H1 (cell line): ENCODE measurements around the gene SYT17. TPM values are rescaled to one million over a fixed set of nuclear protein-coding genes. Genes with fewer than 3 reads are reported as not detected.

Experiments used
- CTCF ChIA-PET: fragments of 300-600 bp; sonication (Branson Sonifier 250); formaldehyde crosslinking; loops from one replicate; lab custom pipeline; 2021; ENCODE audit not compliant: partially characterized antibody; lab: Charles Lee
- POLR2A ChIA-PET: fragments of 300-600 bp; sonication (Branson Sonifier 250); formaldehyde crosslinking; loops from one replicate; lab custom pipeline; 2021; ENCODE audit warnings: inconsistent platforms; ENCODE audit not compliant: partially characterized antibody; lab: Charles Lee
- DNase-seq, 2 experiments: peaks; one replicate each; pipeline versions ENCODE4 v3.0.0 to v3.0.0-alpha.2; 2010 to 2022; ENCODE audit warnings: low spot score in 2 of 2, low read depth in 1 of 2, mixed read lengths in 1 of 2
- FAIRE-seq: peaks from 2 replicates; lab custom pipeline; 2011; peaks lifted over from hg19 to GRCh38; lab: Jason Lieb, UNC
- H2AFZ ChIP-seq: 2 replicates; pipeline ENCODE4 v1.8.1; 2012; ENCODE audit warnings: low read length, inconsistent platforms
- H2AK5ac ChIP-seq: 2 replicates; pipeline ENCODE4 v1.6.1; 2013; ENCODE audit warnings: low read depth, low read length
- H2BK120ac ChIP-seq: replicated peaks from 2 replicates; pipeline ENCODE3; 2013; ENCODE audit warnings: low read depth, low read length, inconsistent platforms
- H2BK12ac ChIP-seq: 2 replicates; pipeline ENCODE4 v1.6.1; 2013; ENCODE audit warnings: low read depth, low read length
- H2BK15ac ChIP-seq: 2 replicates; pipeline ENCODE4 v1.6.1; 2013; ENCODE audit warnings: low read length
- H2BK20ac ChIP-seq: 2 replicates; pipeline ENCODE4 v1.6.1; 2013; ENCODE audit warnings: low read length
- H2BK5ac ChIP-seq: 2 replicates; pipeline ENCODE4 v1.6.1; 2013; ENCODE audit warnings: low read depth, low read length
- H3K14ac ChIP-seq: 2 replicates; pipeline ENCODE4 v1.6.1; 2013; ENCODE audit warnings: inconsistent platforms; ENCODE audit not compliant: insufficient read length
- H3K18ac ChIP-seq: 2 replicates; pipeline ENCODE4 v1.6.1; 2013; ENCODE audit warnings: low read length; ENCODE audit errors: extremely low read depth
- H3K23ac ChIP-seq: 2 replicates; pipeline ENCODE4 v1.6.1; 2013; ENCODE audit warnings: inconsistent platforms; ENCODE audit not compliant: insufficient read length
- H3K23me2 ChIP-seq: 2 replicates; pipeline ENCODE4 v1.6.1; 2013; ENCODE audit warnings: low read depth, low read length
- H3K27ac ChIP-seq: 2 replicates; pipeline ENCODE4 v1.6.1; 2011; ENCODE audit warnings: low read depth, low read length, inconsistent platforms
- H3K27me3 ChIP-seq, 4 experiments: replicated peaks in 1 of 4; 1 replicate in 1 of 4; 2 replicates in 3 of 4; pipeline versions ENCODE4 v1.6.1 to v1.8.1; 2011 to 2013; ENCODE audit warnings: low read length in 3 of 4, mild to moderate bottlenecking in 3 of 4, inconsistent platforms in 2 of 4, mixed read lengths in 2 of 4, moderate library complexity in 1 of 4; ENCODE audit not compliant: control insufficient read depth in 3 of 4, insufficient read depth in 3 of 4; ENCODE audit errors: extremely low read depth in 1 of 4
- H3K36me3 ChIP-seq, 4 experiments: 2 replicates each; pipeline versions ENCODE4 v1.6.1 to v1.8.1; 2011 to 2013; ENCODE audit warnings: mild to moderate bottlenecking in 4 of 4, low read length in 3 of 4, moderate library complexity in 2 of 4, control low read depth in 1 of 4, inconsistent platforms in 1 of 4; ENCODE audit not compliant: insufficient read depth in 4 of 4, control insufficient read depth in 2 of 4
- H3K4ac ChIP-seq: replicated peaks from 2 replicates; pipeline ENCODE3; 2013; ENCODE audit warnings: low read length, low read depth, mixed read lengths, inconsistent platforms; ENCODE audit not compliant: insufficient read length
- H3K4me1 ChIP-seq, 4 experiments: replicated peaks in 1 of 4; 1 replicate in 1 of 4; 2 replicates in 3 of 4; pipeline versions ENCODE4 v1.6.1 to v1.8.1; 2011 to 2013; ENCODE audit warnings: low read length in 3 of 4, inconsistent platforms in 2 of 4, mixed read lengths in 1 of 4; ENCODE audit not compliant: insufficient read depth in 4 of 4, control insufficient read depth in 3 of 4
- H3K4me2 ChIP-seq, 2 experiments: 2 replicates each; pipeline versions ENCODE4 v1.6.1 to v1.8.1; 2011 to 2013; ENCODE audit warnings: low read depth in 2 of 2, low read length in 2 of 2, control low read depth in 1 of 2, inconsistent platforms in 1 of 2, mild to moderate bottlenecking in 1 of 2; ENCODE audit not compliant: insufficient read depth in 1 of 2
- H3K4me3 ChIP-seq, 4 experiments: fragments of 200-600, 300-600 bp in 1 of 4; sonication (generic), shearing (Covaris generic), sonication (Bioruptor Twin) in 1 of 4; 2 replicates each; pipeline versions ENCODE4 v1.5.1 to v1.8.1; 2011 to 2016; ENCODE audit warnings: low read length in 4 of 4, low read depth in 3 of 4, control low read depth in 2 of 4, inconsistent platforms in 2 of 4, mild to moderate bottlenecking in 2 of 4, mixed read lengths in 1 of 4, moderate library complexity in 1 of 4; ENCODE audit not compliant: insufficient read depth in 2 of 4; ENCODE audit errors: extremely low read depth in 1 of 4
- H3K56ac ChIP-seq: replicated peaks from 2 replicates; pipeline ENCODE3; 2013; ENCODE audit warnings: low read depth, mild to moderate bottlenecking, mixed read lengths, low read length, inconsistent platforms; ENCODE audit not compliant: insufficient read length
- H3K79me1 ChIP-seq: 2 replicates; pipeline ENCODE4 v1.6.1; 2013; ENCODE audit warnings: low read depth, low read length, control low read depth
- H3K79me2 ChIP-seq, 2 experiments: 2 replicates each; pipeline versions ENCODE4 v1.6.1 to v1.8.1; 2012 to 2013; ENCODE audit warnings: low read length in 2 of 2, mild to moderate bottlenecking in 2 of 2, inconsistent platforms in 1 of 2; ENCODE audit not compliant: insufficient read depth in 2 of 2, control insufficient read depth in 1 of 2
- H3K9ac ChIP-seq, 4 experiments: replicated peaks in 1 of 4; 1 replicate in 1 of 4; 2 replicates in 3 of 4; pipeline versions ENCODE4 v1.6.1 to v1.8.1; 2011 to 2013; ENCODE audit warnings: low read depth in 3 of 4, low read length in 3 of 4, control low read depth in 2 of 4, mild to moderate bottlenecking in 2 of 4, moderate library complexity in 2 of 4, inconsistent platforms in 1 of 4; ENCODE audit errors: extremely low read depth in 1 of 4
- H3K9me3 ChIP-seq, 2 experiments: 2 replicates each; pipeline versions ENCODE4 v1.6.1 to v1.8.1; 2012 to 2013; ENCODE audit warnings: mild to moderate bottlenecking in 2 of 2, moderate library complexity in 2 of 2, control low read depth in 1 of 2, inconsistent platforms in 1 of 2, low read depth in 1 of 2, low read length in 1 of 2, mixed read lengths in 1 of 2; ENCODE audit not compliant: insufficient read depth in 2 of 2
- H4K20me1 ChIP-seq, 2 experiments: replicated peaks in 1 of 2; 2 replicates each; pipeline versions ENCODE3 to v1.8.1; 2011 to 2013; ENCODE audit warnings: inconsistent platforms in 2 of 2, low read length in 2 of 2, mild to moderate bottlenecking in 1 of 2; ENCODE audit not compliant: insufficient read depth in 2 of 2, control insufficient read depth in 1 of 2
- H4K5ac ChIP-seq: 2 replicates; pipeline ENCODE4 v1.6.1; 2013; ENCODE audit warnings: low read length, low read depth, mixed read lengths, inconsistent platforms; ENCODE audit not compliant: insufficient read length
- H4K8ac ChIP-seq: 2 replicates; pipeline ENCODE4 v1.8.0; 2013; ENCODE audit warnings: mild to moderate bottlenecking, moderate library complexity, low read length, inconsistent platforms; ENCODE audit not compliant: insufficient read depth; ENCODE audit errors: extremely low read depth
- H4K91ac ChIP-seq: replicated peaks from 2 replicates; pipeline ENCODE3; 2013; ENCODE audit warnings: low read length, mixed read lengths, inconsistent platforms; ENCODE audit not compliant: insufficient read length
- CREB1 ChIP-seq: IDR thresholded peaks from 2 replicates; pipeline ENCODE4 v1.6.1; 2012; ENCODE audit warnings: inconsistent platforms
- MAFK ChIP-seq: IDR thresholded peaks from 2 replicates; pipeline ENCODE4 v1.6.1; 2012; ENCODE audit warnings: low read depth, mild to moderate bottlenecking, improper control_type of control experiment, low read length
- RNF2 ChIP-seq: fragments of 200-900, 300-1000 bp; sonication (generic); IDR thresholded peaks from 2 replicates; pipeline ENCODE4 v1.7.1; 2016; ENCODE audit warnings: borderline replicate concordance, low read depth, mild to moderate bottlenecking, antibody characterized with exemption, low read length; ENCODE audit not compliant: poor library complexity, severe bottlenecking; ENCODE audit errors: missing control alignments
- SP4 ChIP-seq: IDR thresholded peaks from 2 replicates; pipeline ENCODE4 v1.6.1; 2012; ENCODE audit warnings: low read length, inconsistent platforms
- WGBS, 2 experiments: shearing (Covaris generic) in 1 of 2; methylation state at CpG; one replicate each; pipeline versions ENCODE4 v1.1.6 to v1.1.7; 2013 to 2015; ENCODE audit warnings: low lambda C conversion rate in 2 of 2, mixed read lengths in 2 of 2, inconsistent platforms in 1 of 2, low coverage in 1 of 2, missing lambda C conversion rate in 1 of 2; ENCODE audit not compliant: insufficient replicate concordance in 2 of 2, insufficient coverage in 1 of 2, insufficient read length in 1 of 2; ENCODE audit errors: extremely low coverage in 1 of 2, missing lambda C conversion rate in 1 of 2; 5-methylcytosine and 5-hydroxymethylcytosine counted together
- polyA plus RNA-seq, 7 experiments: library from polyadenylated mRNA; depleted of rRNA in 3 of 7; stranded (reverse) in 5 of 7; unstranded in 2 of 7; fragments of >200 nt in 5 of 7; fragments of 200-250 nt in 2 of 7; gene quantifications; 1 replicate in 5 of 7; 2 replicates in 1 of 7; 4 replicates in 1 of 7; pipeline versions ENCODE4 v1.2.1 to v1.2.3, GENCODE V29; 2011 to 2013; ENCODE audit warnings: missing spikeins in 2 of 7, mixed read lengths in 2 of 7
- total RNA-seq: library from RNA; stranded (reverse); fragmentation: NEBNext Ultra II Directional; extraction: Animal tissue kit (Norgen Biotek cat#: 25700); gene quantifications from 2 replicates; pipeline ENCODE4 v1.2.1, GENCODE V29; 2021

SYT17 gene
- total and polyA plus RNA-seq, 2 of the 8 experiments (the other 6 are each of a cell fraction or from before 2014, with no cell fraction given) = 5.8 to 18.1 TPM

- H3K9ac ChIP-seq = no peak overlapping the region
- no peaks in the 10 kb centered on the region for H3K27me3 ChIP-seq
- H2BK12ac ChIP-seq = no peak overlapping the region
- no peaks in the 10 kb centered on the region for H3K79me2 ChIP-seq
- no peak overlapping the region for H3K27ac ChIP-seq
- TF ChIP-seq SP4 = no peak
- no peak for TF ChIP-seq RNF2
- TF ChIP-seq MAFK = no peak
- TF ChIP-seq CREB1 = no peak
- no peak overlapping the region for H3K18ac ChIP-seq
- H3K23me2 ChIP-seq = no peaks in the 10 kb centered on the region
- no peak overlapping the region for H3K4me2 ChIP-seq
- FAIRE-seq (no peak), DNase-seq (no peak)
- no peak overlapping the region for H3K56ac ChIP-seq
- no peaks in the 10 kb centered on the region for H3K79me1 ChIP-seq
- H3K4ac ChIP-seq = no peak overlapping the region
- H3K14ac ChIP-seq = no peak overlapping the region
- no peak overlapping the region for H3K23ac ChIP-seq
- no peak overlapping the region for H4K8ac ChIP-seq
- 95% methylated on average over 2 of the region's 2 CpGs; no CpG with 5 or more reads in 1 of the 2 experiments for WGBS, 2 experiments
- H2BK120ac ChIP-seq = no peak overlapping the region
- no peak overlapping the region for H2AK5ac ChIP-seq
- no peaks in the 10 kb centered on the region for H3K4me1 ChIP-seq
- H4K5ac ChIP-seq = no peak overlapping the region
- no peaks in the 10 kb centered on the region for H3K36me3 ChIP-seq
- H2BK15ac ChIP-seq = no peak overlapping the region
- CTCF ChIA-PET = interaction anchor here (1.3 kb wide), 1 partner anchor 54 kb away, joined by 3 read pairs; no protein-coding TSS in a partner anchor
- POLR2A ChIA-PET = no interaction called here
- H4K91ac ChIP-seq = no peak overlapping the region
- H4K20me1 ChIP-seq = no peaks in the 10 kb centered on the region
- H3K4me3 ChIP-seq = no peak overlapping the region
- no peak overlapping the region for H2AFZ ChIP-seq
- H2BK5ac ChIP-seq = no peak overlapping the region
- H2BK20ac ChIP-seq = no peak overlapping the region
- no peaks in the 10 kb centered on the region; a peak in 1 of 4 replicates for H3K9me3 ChIP-seq
Measured at GRCh38 chr16:19269098-19269497, 101.1 kb downstream of the SYT17 start.
